ENCODE measurements around the gene CGNL1.

DNA sequence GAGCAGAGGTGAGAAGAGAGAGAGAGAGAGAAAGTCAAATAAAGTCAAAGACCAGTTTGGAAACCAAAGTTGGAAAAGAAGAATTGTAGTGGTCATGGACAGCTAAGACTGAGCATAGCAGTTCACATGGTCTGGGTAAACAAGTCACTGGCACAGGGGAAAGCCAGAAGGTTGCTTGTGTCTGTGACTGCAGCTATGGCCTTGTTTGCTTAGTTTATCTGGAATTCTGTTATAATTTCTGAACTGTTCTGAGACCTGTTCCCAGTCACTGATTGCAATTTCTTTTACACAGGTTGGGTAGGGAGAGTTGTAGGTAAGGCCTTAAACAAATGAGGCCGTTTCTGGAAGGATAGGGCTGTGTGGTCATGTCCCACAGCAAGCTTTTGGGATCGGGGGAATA lies 172.0 kb downstream of the CGNL1 start:
- TF ChIP-seq, protein P1, sequence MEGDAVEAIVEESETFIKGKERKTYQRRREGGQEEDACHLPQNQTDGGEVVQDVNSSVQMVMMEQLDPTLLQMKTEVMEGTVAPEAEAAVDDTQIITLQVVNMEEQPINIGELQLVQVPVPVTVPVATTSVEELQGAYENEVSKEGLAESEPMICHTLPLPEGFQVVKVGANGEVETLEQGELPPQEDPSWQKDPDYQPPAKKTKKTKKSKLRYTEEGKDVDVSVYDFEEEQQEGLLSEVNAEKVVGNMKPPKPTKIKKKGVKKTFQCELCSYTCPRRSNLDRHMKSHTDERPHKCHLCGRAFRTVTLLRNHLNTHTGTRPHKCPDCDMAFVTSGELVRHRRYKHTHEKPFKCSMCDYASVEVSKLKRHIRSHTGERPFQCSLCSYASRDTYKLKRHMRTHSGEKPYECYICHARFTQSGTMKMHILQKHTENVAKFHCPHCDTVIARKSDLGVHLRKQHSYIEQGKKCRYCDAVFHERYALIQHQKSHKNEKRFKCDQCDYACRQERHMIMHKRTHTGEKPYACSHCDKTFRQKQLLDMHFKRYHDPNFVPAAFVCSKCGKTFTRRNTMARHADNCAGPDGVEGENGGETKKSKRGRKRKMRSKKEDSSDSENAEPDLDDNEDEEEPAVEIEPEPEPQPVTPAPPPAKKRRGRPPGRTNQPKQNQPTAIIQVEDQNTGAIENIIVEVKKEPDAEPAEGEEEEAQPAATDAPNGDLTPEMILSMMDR (conservative IDR thresholded peaks at IDR 0.05): no peak
- TF ChIP-seq EZH2 (IDR thresholded peaks at IDR 0.05; ENCODE audit: low read depth): no peak
